ENCODE data around the gene DAB1.

DAB1 gene

DNA sequence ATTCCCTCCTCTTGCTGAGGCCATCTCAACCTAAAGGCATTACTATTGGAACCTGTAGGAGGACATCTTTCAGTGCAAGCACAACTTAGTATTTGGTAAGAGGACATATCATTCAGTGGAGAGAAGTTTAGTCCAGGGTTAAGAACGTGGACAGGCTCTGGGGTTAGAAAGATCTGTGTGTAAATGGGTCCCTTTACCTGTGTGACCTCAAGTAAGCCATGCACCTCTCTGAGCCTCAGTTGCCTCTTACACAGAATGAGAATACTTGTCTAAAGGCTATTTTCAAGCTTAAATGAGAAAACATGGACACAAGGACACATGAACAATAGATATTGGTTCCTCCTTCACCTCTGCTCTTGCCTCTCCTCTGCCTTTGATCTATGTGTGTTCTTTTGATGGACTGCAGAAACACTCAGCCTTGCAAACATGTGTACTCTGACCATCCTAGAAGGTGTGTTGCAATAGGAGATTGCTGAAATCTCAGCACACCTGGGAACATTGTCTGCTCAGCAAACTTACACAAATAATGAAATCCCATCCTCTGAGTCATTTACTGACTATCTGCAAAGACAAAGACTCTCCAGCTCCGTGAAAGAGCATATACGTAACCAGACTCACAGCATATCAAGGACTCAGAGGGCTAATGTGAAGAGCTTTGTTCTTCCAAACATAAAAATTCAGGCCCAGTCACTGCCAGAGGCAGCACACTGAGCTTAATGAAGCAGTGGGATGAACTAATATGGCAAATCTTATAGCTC, 143.8 kb downstream of the DAB1 start:
- Histone ChIP-seq H3K36me3 (ENCODE audit: control insufficient read depth, insufficient read depth, low read length) (no peaks in the 10 kb centered on the region), H3K9ac (no peak overlapping the region), H3K27me3 (ENCODE audit: control insufficient read depth, insufficient read depth, low read length) (no peaks in the 10 kb centered on the region), H3K4me1 (peaks cover 10% of the 10 kb centered on the region), H3K79me2 (no peaks in the 10 kb centered on the region), H3K4me3 (ENCODE audit: low read depth, low read length) (no peak overlapping the region), H2AFZ (peak overlapping the region; percentile 68), H3K27ac (peak overlapping the region; percentile 81), H3K9me3 (ENCODE audit: control insufficient read depth, low read length) (no peaks in the 10 kb centered on the region), H3K4me2 (ENCODE audit: low read length) (no peak overlapping the region)
- TF ChIP-seq, protein P1, sequence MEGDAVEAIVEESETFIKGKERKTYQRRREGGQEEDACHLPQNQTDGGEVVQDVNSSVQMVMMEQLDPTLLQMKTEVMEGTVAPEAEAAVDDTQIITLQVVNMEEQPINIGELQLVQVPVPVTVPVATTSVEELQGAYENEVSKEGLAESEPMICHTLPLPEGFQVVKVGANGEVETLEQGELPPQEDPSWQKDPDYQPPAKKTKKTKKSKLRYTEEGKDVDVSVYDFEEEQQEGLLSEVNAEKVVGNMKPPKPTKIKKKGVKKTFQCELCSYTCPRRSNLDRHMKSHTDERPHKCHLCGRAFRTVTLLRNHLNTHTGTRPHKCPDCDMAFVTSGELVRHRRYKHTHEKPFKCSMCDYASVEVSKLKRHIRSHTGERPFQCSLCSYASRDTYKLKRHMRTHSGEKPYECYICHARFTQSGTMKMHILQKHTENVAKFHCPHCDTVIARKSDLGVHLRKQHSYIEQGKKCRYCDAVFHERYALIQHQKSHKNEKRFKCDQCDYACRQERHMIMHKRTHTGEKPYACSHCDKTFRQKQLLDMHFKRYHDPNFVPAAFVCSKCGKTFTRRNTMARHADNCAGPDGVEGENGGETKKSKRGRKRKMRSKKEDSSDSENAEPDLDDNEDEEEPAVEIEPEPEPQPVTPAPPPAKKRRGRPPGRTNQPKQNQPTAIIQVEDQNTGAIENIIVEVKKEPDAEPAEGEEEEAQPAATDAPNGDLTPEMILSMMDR (IDR thresholded peaks at IDR 0.05): no peak

DNA sequence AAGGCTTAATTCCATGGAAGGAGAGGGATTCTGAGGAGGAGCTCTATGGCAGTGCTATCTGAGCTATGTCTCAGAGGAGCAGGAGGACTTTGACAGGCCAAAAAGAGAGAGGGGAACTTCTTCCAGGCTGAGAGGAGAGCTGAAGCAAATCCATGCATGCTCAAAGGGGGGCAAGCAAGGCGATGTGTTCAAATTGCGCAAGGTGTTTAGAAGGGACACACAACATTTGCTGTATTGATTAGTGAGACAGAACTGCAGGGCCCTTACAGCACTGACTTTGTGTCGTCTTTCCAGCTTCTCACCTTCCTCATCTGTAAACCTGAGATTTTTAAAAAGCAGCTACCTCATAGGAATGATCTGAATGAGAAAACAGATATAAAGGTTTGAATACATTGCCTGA, 145.3 kb downstream of the DAB1 start:
- H3K27me3 ChIP-seq (ENCODE audit: control insufficient read depth, insufficient read depth, low read length): no peaks in the 10 kb centered on the region
- H3K36me3 ChIP-seq (ENCODE audit: control insufficient read depth, insufficient read depth, low read length): no peaks in the 10 kb centered on the region
- H3K4me3 ChIP-seq (ENCODE audit: low read depth, low read length): no peak overlapping the region
- H3K4me1 ChIP-seq: peaks cover 10% of the 10 kb centered on the region
- H3K9me3 ChIP-seq (ENCODE audit: control insufficient read depth, low read length): no peaks in the 10 kb centered on the region
- no peaks in the 10 kb centered on the region for H3K79me2 ChIP-seq
- H3K27ac ChIP-seq: no peak overlapping the region
- TF ChIP-seq, protein P1 (IDR thresholded peaks at IDR 0.05): no peak
- H2AFZ ChIP-seq: no peak overlapping the region
- H3K4me2 ChIP-seq (ENCODE audit: low read length): no peak overlapping the region
- no peak overlapping the region for H3K9ac ChIP-seq

DNA sequence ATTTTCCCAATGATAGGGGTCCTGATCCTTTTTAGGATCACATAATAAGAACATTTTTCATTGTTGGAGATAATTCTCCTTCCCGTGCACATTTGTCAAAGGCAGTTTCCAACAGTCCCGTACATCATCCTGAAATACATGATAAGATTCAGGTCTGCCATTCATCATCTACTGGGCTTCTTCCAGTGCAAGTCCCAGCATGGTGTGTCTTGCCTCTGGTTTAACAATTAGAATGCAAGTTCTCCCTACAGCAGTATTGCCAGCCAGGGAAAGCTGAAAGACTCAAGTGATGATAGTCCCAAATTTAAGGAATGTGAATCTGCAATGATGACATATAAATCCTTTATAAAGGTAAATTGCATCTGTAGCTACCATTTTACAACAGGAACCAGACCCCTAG, 146.2 kb downstream of the DAB1 start:
- Histone ChIP-seq H3K36me3 (ENCODE audit: control insufficient read depth, insufficient read depth, low read length) (no peaks in the 10 kb centered on the region), H3K9ac (no peak overlapping the region), H3K4me3 (ENCODE audit: low read depth, low read length) (no peak overlapping the region), H3K79me2 (no peaks in the 10 kb centered on the region), H3K4me1 (peaks cover 10% of the 10 kb centered on the region), H2AFZ (no peak overlapping the region), H3K4me2 (ENCODE audit: low read length) (no peak overlapping the region), H3K27me3 (ENCODE audit: control insufficient read depth, insufficient read depth, low read length) (no peaks in the 10 kb centered on the region), H3K27ac (no peak overlapping the region), H3K9me3 (ENCODE audit: control insufficient read depth, low read length) (no peaks in the 10 kb centered on the region)
- TF ChIP-seq, protein P1 (IDR thresholded peaks at IDR 0.05): no peak

DNA sequence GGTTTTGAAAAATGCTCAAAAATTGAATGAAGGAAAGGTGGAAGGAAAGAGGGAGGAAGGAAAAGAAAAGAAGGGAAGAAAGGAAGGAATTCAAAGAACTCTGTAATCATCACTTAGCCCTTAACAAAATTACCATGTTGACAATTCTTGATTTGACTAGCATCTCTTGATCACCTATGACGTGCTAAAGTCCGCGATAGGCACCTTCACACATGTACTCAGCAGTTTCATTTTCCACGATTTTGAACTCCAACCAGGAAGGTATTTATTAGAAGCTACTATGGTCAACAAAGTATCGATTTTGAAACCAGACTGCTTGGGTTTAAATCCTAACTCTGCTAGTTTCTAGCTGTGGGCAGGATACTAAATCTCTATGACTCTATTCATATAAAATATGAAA, 146.9 kb downstream of the DAB1 start:
- Histone ChIP-seq H3K9ac (no peak overlapping the region), H3K4me1 (peaks cover 10% of the 10 kb centered on the region), H3K79me2 (no peaks in the 10 kb centered on the region), H3K4me2 (ENCODE audit: low read length) (no peak overlapping the region), H3K4me3 (ENCODE audit: low read depth, low read length) (no peak overlapping the region), H3K36me3 (ENCODE audit: control insufficient read depth, insufficient read depth, low read length) (no peaks in the 10 kb centered on the region), H3K27me3 (ENCODE audit: control insufficient read depth, insufficient read depth, low read length) (no peaks in the 10 kb centered on the region), H3K27ac (no peak overlapping the region), H2AFZ (no peak overlapping the region), H3K9me3 (ENCODE audit: control insufficient read depth, low read length) (no peaks in the 10 kb centered on the region)
- TF ChIP-seq, protein P1 (IDR thresholded peaks at IDR 0.05): no peak

DNA sequence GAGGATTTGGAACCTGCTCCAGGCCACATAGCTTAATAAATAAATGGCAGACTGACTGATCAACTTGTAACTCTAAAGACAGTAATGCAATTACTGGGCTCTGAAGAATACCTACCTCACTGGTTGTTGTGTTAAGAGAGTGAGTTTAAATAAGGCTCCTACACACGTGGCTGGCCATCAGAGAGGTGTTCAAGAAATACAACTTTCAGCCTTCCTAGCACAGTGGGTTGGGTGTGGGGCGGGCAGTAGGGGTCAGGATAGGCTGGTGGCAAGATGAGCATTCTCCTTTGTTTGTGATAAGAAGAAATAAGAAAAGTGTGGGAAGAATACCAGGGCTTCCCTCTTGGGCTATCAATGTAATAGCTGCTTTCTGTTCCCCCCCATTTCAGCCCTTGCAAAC, 151.3 kb downstream of the DAB1 start:
- H3K9ac ChIP-seq: no peak overlapping the region
- H3K9me3 ChIP-seq (ENCODE audit: control insufficient read depth, low read length): no peaks in the 10 kb centered on the region
- TF ChIP-seq, protein P1 (IDR thresholded peaks at IDR 0.05): no peak
- no peak overlapping the region for H3K4me3 ChIP-seq (ENCODE audit: low read depth, low read length)
- no peak overlapping the region for H2AFZ ChIP-seq
- no peak overlapping the region for H3K4me2 ChIP-seq (ENCODE audit: low read length)
- no peaks in the 10 kb centered on the region for H3K36me3 ChIP-seq (ENCODE audit: control insufficient read depth, insufficient read depth, low read length)
- H3K27ac ChIP-seq: no peak overlapping the region
- no peaks in the 10 kb centered on the region for H3K4me1 ChIP-seq
- no peaks in the 10 kb centered on the region for H3K27me3 ChIP-seq (ENCODE audit: control insufficient read depth, insufficient read depth, low read length)
- H3K79me2 ChIP-seq: no peaks in the 10 kb centered on the region
